Measurements from ENCODE around the gene STK32B.

DNA sequence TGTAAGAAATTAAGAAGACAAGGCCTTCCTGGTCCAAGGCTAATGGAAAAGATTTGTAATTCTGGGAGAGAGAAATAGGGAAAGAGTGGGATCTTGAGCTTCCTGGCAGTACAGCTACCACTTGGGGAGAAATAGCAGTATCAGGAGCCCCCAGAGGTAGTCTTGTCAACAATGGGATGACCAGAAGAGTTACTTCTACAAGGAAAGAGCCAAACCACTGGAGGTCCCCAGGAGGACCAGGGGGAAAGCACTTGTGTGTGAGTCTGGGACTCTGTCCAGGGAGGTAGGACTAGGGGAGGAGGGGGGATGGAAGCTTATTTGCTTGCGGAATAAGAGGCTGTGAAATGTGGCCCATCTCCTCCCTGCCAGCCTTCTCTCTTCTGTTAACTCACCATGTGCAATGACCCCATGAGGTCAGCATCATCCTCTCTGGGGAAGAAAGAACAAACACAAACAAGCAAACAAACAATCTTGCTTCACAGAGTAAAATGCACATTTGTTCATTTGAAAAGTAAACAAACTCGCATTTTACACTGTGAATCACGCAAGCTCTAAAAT is 160.1 kb downstream of the STK32B start:
- TF ChIP-seq POLR2A (IDR thresholded peaks at IDR 0.05) (no peak), CTCF (IDR thresholded peaks at IDR 0.05) (no peak), POLR2AphosphoS5 (IDR thresholded peaks at IDR 0.05) (no peak)
